Ammon's horn (tissue), 1 donor: Measurements from ENCODE around the gene MTARC2.
A peak's percentile ranks its signal among the peaks of the same experiment; 100 is the strongest.
"Not testable (repeated sequence)": the region's sequence is repeated elsewhere in the genome, so short reads cannot be mapped to it uniquely, and the experiment has no call there.

ENCODE experiments used
- DNase-seq: peaks from one replicate; pipeline ENCODE4 v3.0.0-alpha.2; 2016; ENCODE audit warnings: low spot score

MTARC2 gene

GRCh38 chr1:220732621-220733020, 15.5 kb upstream of the MTARC2 start:
- no peak for DNase-seq

- DNase-seq = peak; percentile 63
These were observed 15.0 kb upstream of the MTARC2 start for GRCh38 chr1:220733086-220733601.

GRCh38 chr1:220734571-220735326, 13.4 kb upstream of the MTARC2 start:
- no peak for DNase-seq

GRCh38 chr1:220736283-220736682, 11.8 kb upstream of the MTARC2 start:
- not testable (repeated sequence) for DNase-seq

- DNase-seq = no peak
These were observed 6.8 kb upstream of the MTARC2 start for GRCh38 chr1:220741349-220741748.

GRCh38 chr1:220741825-220742224, 6.3 kb upstream of the MTARC2 start:
- DNase-seq = no peak

- no peak for DNase-seq
These were observed 5.6 kb upstream of the MTARC2 start for GRCh38 chr1:220742520-220742919.

GRCh38 chr1:220746851-220747250, 1.3 kb upstream of the MTARC2 start:
- no peak for DNase-seq

GRCh38 chr1:220747437-220748088, 559 bp upstream of the MTARC2 start:
- DNase-seq = no peak

- DNase-seq = no peak
These were observed 814 bp downstream of the MTARC2 start for GRCh38 chr1:220748936-220749335.

GRCh38 chr1:220750131-220750515, 2.0 kb downstream of the MTARC2 start:
- no peak for DNase-seq

- DNase-seq = no peak
These were observed 3.0 kb downstream of the MTARC2 start for GRCh38 chr1:220751111-220751510.

- DNase-seq = no peak
These were observed 6.2 kb downstream of the MTARC2 start for GRCh38 chr1:220754212-220754917.

GRCh38 chr1:220754918-220755295, 6.8 kb downstream of the MTARC2 start:
- DNase-seq = no peak

GRCh38 chr1:220755309-220755708, 7.2 kb downstream of the MTARC2 start:
- no peak for DNase-seq

GRCh38 chr1:220757441-220757840, 9.3 kb downstream of the MTARC2 start:
- no peak for DNase-seq

GRCh38 chr1:220759147-220759546, 11.0 kb downstream of the MTARC2 start:
- DNase-seq = no peak

- DNase-seq = no peak
These were observed 13.7 kb downstream of the MTARC2 start for GRCh38 chr1:220761688-220762427.

- DNase-seq = no peak
These were observed 16.6 kb downstream of the MTARC2 start for GRCh38 chr1:220764757-220765156.

GRCh38 chr1:220767312-220768125, 19.4 kb downstream of the MTARC2 start:
- no peak for DNase-seq

GRCh38 chr1:220768126-220768601, 20.0 kb downstream of the MTARC2 start:
- DNase-seq = no peak
